ENCODE data around the gene SLC17A9. TPM values are rescaled to one million over a fixed set of nuclear protein-coding genes. Genes with fewer than 3 reads are reported as not detected.

The SLC17A9 gene
- total RNA-seq, 1 donor from 2014 or later, result 3.9 TPM

DNA sequence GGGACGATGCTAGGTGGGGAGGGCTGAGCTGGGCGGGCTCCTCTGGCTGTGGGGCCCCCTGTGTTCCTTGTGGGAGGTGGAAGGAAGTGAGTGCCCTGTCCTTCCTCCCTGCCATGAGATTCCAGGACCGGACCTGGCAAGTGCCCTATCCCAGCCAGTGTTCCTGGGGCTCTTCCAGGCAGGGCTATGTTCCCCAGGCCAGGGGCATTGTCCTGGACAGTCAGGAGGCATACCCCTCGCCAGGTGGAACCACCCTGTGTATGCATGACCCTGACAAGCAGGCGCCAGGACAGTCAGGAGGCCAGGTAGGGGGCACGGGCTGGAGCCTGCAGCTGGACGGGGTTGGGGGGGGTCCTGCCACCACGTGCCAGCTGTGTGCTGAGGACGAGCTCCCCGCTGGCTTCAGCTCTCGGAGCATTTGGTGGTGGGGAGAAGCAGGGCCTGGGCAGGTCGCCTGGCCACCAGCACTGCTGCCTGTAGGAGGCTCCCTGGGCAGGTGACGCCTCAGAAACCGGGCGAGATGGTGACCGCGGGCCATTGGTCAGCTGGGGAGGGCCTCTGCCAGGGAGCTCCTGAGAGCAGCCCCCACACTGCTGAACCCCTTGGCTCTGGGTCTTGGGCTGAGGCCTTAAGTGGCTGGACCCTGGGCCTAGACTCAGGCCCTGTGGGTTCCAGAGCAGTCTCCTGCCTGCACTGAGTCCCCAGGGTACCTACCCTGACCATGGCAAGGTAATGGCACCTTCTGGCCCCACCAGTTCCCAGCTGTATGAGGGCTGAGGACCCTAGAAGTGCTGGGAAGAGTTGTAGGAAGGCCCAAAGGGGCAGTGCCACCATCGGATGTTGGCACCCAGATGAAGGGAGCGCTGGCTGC lies 694 bp downstream of the SLC17A9 start:
- Mint-ChIP-seq H3K36me3 (peaks cover 14% of the 10 kb centered on the region), H3K9me3 (no peaks in the 10 kb centered on the region), H3K27me3 (no peaks in the 10 kb centered on the region), H3K27ac (no peak overlapping the region), H3K4me3 (no peak overlapping the region), H3K4me1 (ENCODE audit: unreplicated experiment) (no peaks in the 10 kb centered on the region)
- TF ChIP-seq, protein P1, sequence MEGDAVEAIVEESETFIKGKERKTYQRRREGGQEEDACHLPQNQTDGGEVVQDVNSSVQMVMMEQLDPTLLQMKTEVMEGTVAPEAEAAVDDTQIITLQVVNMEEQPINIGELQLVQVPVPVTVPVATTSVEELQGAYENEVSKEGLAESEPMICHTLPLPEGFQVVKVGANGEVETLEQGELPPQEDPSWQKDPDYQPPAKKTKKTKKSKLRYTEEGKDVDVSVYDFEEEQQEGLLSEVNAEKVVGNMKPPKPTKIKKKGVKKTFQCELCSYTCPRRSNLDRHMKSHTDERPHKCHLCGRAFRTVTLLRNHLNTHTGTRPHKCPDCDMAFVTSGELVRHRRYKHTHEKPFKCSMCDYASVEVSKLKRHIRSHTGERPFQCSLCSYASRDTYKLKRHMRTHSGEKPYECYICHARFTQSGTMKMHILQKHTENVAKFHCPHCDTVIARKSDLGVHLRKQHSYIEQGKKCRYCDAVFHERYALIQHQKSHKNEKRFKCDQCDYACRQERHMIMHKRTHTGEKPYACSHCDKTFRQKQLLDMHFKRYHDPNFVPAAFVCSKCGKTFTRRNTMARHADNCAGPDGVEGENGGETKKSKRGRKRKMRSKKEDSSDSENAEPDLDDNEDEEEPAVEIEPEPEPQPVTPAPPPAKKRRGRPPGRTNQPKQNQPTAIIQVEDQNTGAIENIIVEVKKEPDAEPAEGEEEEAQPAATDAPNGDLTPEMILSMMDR (conservative IDR thresholded peaks at IDR 0.05), result no peak
- no peak for DNase-seq (ENCODE audit: extremely low spot score, unreplicated experiment)

DNA sequence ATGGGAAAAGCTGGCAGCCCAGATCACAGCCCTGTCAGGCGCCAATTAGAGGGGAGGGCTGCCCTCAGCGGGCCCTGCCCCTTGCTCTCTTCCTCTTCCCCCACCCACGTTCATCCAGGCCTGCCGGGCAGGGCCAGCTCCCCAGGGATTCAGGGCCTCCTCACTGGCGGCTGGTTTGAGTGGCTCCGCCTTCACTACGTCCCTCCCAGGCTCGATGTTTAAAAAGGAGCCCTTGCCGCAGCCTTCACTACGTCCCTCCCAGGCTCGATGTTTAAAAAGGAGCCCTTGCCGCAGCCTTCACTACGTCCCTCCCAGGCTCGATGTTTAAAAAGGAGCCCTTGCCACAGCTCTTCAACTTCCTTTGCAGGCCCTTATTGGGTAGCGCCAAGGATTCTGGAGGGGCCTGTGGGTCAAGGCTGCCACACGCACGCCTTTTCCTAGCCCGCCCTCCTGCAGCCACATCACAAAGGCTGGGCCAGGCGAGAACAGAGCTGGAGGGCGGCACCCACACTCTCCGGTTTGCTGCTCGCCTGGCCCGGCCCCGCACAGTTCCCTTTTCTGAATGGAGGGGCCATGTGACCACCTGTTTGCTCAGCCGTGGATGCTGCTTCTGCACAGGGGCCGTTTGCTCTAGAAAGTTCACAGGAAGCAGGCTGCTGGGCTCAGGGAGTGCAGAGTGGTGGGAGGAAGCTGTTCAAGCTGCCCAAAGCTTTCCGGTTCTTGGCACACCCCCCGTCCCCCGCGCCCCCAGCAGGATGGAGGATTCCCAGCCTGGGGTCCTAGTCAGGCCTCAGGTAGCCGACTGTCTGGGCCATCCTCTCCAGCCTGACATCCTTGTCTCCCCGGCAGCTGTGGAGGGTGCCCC lies 1.6 kb downstream of the SLC17A9 start:
- TF ChIP-seq, protein P1 (conservative IDR thresholded peaks at IDR 0.05), result no peak
- H3K4me3 Mint-ChIP-seq, result peak overlapping the region; percentile 76
- peak; percentile 75 for DNase-seq (ENCODE audit: extremely low spot score, unreplicated experiment)
- H3K27ac Mint-ChIP-seq, result no peak overlapping the region
- peaks cover 9% of the 10 kb centered on the region for H3K36me3 Mint-ChIP-seq
- no peaks in the 10 kb centered on the region for H3K9me3 Mint-ChIP-seq
- H3K4me1 Mint-ChIP-seq (ENCODE audit: unreplicated experiment), result no peaks in the 10 kb centered on the region
- no peaks in the 10 kb centered on the region for H3K27me3 Mint-ChIP-seq

DNA sequence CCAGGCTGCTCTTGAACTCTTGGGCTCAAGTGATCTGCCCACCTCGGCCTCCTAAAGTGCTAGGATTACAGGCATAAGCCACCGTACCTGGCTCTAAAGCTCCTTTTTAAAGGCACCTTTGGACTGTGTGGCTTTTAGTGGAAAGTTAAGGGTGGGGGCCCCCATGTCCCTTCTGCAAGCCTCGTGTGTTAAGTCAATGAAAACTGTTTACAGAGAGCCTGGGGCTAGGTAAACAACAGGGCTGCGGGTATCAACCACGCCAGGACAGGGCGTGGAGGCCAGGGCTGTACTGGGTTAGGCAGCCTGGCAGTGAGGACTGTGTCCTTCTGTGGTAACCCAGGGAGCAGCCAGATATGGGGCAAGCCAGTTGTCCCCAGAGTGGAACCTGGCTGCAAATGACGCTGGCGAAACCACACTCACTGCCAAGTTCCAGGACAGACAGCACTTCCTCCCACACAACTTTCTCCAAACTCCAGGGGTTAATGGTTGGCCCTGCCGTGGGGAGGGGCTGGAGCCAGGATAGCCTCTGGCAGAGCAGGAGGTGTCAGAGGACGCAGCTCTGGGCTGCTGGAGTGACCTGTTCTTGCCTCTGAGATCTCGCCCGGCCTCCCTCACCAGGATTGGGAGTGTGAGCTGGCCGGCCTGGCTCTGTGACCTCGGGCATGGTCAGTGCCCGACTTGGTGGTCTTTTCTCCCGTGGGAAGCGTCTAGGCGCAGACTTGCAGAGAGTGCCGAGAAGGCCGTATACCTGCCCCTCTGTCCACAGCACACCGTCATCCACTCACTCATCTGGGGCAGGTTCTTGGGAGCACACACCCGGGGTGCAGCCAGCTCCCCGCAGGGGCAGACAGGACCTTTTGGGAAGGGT lies 3.2 kb downstream of the SLC17A9 start:
- no peaks in the 10 kb centered on the region for H3K9me3 Mint-ChIP-seq
- no peaks in the 10 kb centered on the region for H3K27me3 Mint-ChIP-seq
- TF ChIP-seq, protein P1 (conservative IDR thresholded peaks at IDR 0.05), result no peak
- H3K4me3 Mint-ChIP-seq, result no peak overlapping the region
- H3K36me3 Mint-ChIP-seq, result no peaks in the 10 kb centered on the region
- H3K27ac Mint-ChIP-seq, result peak overlapping the region; percentile 48
- DNase-seq (ENCODE audit: extremely low spot score, unreplicated experiment), result peak; percentile 68
- H3K4me1 Mint-ChIP-seq (ENCODE audit: unreplicated experiment), result no peaks in the 10 kb centered on the region

DNA sequence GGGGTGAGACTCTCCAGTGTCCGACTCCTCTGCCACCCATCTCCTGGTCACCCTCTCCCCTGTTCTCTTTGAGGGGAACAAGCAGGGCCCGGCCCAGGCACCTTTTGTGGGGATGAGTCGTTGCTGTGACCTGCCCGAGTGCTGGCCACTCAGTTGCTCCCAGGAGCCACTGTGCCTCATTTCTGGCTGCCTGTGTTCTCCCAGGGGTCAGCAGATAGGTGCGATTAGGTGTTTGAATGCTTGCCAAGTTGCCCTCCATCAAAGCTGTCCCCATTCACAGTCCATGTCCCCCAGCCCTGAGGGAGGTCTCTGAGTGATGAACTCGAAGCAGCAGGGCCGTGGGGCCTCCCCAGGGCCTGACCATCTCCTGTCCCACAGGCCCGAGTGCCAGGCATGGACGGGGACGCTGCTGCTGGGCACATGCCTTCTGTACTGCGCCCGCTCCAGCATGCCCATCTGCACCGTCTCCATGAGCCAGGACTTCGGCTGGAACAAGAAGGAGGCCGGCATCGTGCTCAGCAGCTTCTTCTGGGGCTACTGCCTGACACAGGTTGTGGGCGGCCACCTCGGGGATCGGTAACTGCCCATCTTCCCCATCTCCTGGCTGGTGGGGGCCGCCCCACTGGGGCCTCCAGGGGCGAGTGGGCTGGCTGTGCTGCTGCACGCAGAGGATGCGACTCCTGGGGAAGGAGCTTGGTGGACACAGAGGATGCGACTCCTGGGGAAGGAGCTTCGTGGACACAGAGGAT lies 4.1 kb downstream of the SLC17A9 start:
- Mint-ChIP-seq H3K4me1 (ENCODE audit: unreplicated experiment) (no peaks in the 10 kb centered on the region), H3K27ac (no peak overlapping the region), H3K36me3 (no peaks in the 10 kb centered on the region), H3K9me3 (no peaks in the 10 kb centered on the region), H3K4me3 (no peak overlapping the region), H3K27me3 (no peaks in the 10 kb centered on the region)
- TF ChIP-seq, protein P1 (conservative IDR thresholded peaks at IDR 0.05), result no peak
- DNase-seq (ENCODE audit: extremely low spot score, unreplicated experiment), result peak; percentile 66
